Measurements from ENCODE around the gene GMNC.
A peak's percentile ranks its signal among the peaks of the same experiment; 100 is the strongest.
"Not testable (repeated sequence)": the region's sequence is repeated elsewhere in the genome, so short reads cannot be mapped to it uniquely, and the experiment has no call there.

Gene GMNC

GRCh38 chr3:190862209-190863118 is at the start of gene GMNC:
TSS of gene GMNC (minus strand) at chr3:190862694. CDS start at chr3:190862615, 79 bp downstream.
- peak; percentile 11 for DNase-seq

- no peak for DNase-seq
Observed at GRCh38 chr3:190911382-190911781, 48.9 kb upstream of the GMNC start.

DNA sequence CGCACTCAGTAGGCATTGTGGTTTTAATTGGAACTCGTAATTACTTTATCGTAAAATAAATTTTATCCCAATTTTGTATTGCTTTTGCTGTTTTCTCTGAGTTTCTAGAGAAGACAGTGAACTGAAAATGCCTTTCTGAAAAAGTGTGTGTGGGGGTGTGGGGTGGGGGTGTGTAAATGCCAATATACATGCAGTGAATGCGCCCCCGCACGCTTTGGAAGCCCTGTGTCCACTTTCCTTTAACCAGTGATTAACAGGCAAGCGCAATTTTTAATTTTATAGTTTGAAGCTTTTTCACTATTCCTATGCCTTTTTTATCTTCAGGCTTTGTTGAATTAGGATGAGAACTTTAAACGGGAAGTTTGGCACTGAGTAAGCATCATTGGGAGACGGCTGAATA is 47.4 kb upstream of the GMNC start:
- no peak for DNase-seq

GRCh38 chr3:190903156-190903555 is 40.7 kb upstream of the GMNC start:
- DNase-seq: no peak

- no peak for DNase-seq
Observed at GRCh38 chr3:190902292-190902691, 39.8 kb upstream of the GMNC start.

DNA sequence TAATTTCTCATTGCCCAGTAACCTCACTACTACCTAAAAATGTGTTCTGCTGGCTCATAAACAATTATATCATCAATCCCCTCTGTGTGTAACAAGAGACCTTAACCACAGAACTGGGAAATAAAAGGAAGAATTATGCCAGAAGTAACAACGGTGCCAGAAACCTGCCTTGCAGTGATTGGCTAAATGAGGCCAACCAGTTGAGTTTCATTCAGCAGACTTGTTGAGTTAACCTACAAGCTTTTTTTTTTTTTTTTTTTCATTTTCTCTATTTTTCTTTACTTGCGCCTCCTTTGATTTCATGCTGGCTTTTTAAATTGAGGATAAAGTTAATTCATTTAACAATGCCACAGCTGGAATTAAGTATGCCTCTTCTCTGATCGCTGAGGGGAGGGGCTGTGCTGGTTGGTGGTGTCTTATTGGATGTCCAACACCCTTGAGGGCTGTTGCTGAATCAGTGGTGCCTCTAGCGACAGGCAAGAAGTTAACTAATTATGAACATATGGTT is 30.0 kb upstream of the GMNC start:
- no peak for DNase-seq

- no peak for DNase-seq
Observed at GRCh38 chr3:190886945-190887344, 24.5 kb upstream of the GMNC start.

GRCh38 chr3:190883973-190884832 is 21.7 kb upstream of the GMNC start:
- DNase-seq: peak; percentile 12

- no peak for DNase-seq
Observed at GRCh38 chr3:190883141-190883540, 20.6 kb upstream of the GMNC start.

GRCh38 chr3:190877925-190878324 is 15.4 kb upstream of the GMNC start:
- DNase-seq: no peak

- not testable (repeated sequence) for DNase-seq
Observed at GRCh38 chr3:190876433-190876832, 13.9 kb upstream of the GMNC start.

DNA sequence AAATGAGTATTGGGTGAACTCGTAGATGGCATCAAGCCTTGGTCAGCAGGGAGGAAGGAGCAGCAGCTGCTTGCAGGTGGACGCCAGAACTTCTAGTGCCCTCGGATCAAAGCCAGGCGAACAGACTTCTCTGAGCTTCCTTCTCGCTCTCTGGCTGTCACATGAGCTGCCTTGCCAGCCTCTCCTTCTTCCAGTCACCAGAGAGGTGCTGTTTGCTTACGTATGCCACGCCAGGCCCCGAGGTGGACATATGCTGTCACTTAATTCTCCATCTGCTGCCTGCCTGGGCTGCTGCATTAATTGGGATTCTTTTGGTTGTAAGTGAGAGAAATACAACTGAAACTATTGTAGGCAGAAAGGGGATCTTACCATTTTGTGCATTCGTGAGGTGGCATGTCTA is 12.6 kb upstream of the GMNC start:
- not testable (repeated sequence) for DNase-seq

GRCh38 chr3:190870127-190870526 is 7.6 kb upstream of the GMNC start:
- DNase-seq: no peak

- no peak for DNase-seq
Observed at GRCh38 chr3:190867071-190867470, 4.6 kb upstream of the GMNC start.

- no peak for DNase-seq
Observed at GRCh38 chr3:190865828-190866227, 3.3 kb upstream of the GMNC start.

DNA sequence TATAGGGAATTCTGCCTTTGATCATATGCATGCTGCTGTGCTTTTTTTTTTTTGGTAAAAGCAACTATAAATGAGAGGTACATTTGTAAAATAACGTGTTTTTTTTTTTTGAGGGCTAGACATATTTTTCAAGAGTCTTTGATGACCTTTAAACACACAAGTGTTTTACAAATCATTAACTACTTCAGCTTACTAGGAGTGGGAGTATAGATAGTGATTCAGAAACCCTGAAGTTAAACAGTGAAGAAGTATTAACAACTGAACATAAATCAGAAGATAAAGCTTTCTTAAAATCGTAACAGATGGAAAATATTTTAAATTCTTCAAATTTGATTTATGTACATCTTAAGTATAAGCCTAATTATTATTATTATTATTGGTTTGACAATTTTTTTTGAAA is 2.9 kb upstream of the GMNC start:
- DNase-seq: no peak

GRCh38 chr3:190864002-190864401 is 1.5 kb upstream of the GMNC start:
- DNase-seq: no peak

- DNase-seq: no peak
Observed at GRCh38 chr3:190863119-190863465, 598 bp upstream of the GMNC start.

DNA sequence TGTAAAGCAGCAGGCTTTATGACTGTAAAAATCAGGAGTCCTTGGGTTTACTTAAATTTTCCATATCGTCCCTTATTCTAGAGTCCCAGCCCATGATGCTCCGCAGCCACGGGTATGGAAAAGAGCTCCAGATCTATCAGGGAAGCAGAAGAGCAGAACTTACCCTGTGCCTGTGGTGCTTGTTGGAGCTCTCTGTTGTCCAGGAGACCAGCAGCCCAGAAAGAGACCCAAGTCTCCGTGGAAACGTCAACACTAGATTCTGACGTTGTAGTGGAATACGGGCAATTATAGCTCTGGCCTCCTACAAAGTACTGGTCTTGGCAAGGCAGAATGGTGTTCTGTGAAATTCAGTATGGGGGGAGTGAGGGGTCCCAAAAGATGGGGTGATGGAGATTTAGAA is 2.0 kb downstream of the GMNC start:
- DNase-seq: no peak

DNA sequence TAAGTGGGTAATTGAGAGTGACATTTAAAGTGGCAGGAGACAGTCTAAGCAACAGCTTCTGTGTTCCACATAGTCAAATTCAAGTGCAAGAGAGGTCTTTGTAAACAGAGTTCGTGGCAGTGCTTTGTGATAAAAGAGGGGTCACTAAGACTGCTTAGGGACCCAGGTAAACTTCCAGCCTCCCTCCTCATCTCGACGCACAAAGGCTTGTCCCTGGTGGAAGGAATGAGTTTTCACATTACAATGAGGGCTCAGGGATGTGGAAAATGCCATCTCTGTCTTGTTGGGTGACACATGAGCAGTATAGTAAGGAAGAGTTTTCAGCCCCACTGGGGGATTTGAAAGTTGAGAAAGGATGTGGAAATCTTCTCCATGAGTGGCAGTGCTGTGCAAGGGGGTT is 7.3 kb downstream of the GMNC start:
- DNase-seq: no peak

GRCh38 chr3:190854062-190854461 is 8.4 kb downstream of the GMNC start:
- DNase-seq: no peak

GRCh38 chr3:190853464-190853863 is 9.0 kb downstream of the GMNC start:
- no peak for DNase-seq

- no peak for DNase-seq
Observed at GRCh38 chr3:190849607-190850006, 12.9 kb downstream of the GMNC start.

GRCh38 chr3:190848870-190849269 is 13.6 kb downstream of the GMNC start:
- DNase-seq: no peak

All from activated naive CD4-positive, alpha-beta T cell treated with Interleukin-2 at 50 U/mL for 16 hours (primary cell).